GM12874 (cell line): Measurements from ENCODE around the gene NUDT16.

ENCODE experiments used
- TF ChIP-seq, protein P1 (sequence below): IDR thresholded peaks from 2 replicates; pipeline ENCODE4 v1.5.1; 2011; ENCODE audit warnings: low read depth, mild to moderate bottlenecking, control low read depth, low read length, moderate library complexity; ENCODE audit not compliant: insufficient read depth

Gene NUDT16

GRCh38 chr3:131381445-131382291, at the start of gene NUDT16:
Gene NUDT16 (plus strand): TSS chr3:131381774. CDS start chr3:131381805, 31 bp downstream.
- TF ChIP-seq, protein P1, sequence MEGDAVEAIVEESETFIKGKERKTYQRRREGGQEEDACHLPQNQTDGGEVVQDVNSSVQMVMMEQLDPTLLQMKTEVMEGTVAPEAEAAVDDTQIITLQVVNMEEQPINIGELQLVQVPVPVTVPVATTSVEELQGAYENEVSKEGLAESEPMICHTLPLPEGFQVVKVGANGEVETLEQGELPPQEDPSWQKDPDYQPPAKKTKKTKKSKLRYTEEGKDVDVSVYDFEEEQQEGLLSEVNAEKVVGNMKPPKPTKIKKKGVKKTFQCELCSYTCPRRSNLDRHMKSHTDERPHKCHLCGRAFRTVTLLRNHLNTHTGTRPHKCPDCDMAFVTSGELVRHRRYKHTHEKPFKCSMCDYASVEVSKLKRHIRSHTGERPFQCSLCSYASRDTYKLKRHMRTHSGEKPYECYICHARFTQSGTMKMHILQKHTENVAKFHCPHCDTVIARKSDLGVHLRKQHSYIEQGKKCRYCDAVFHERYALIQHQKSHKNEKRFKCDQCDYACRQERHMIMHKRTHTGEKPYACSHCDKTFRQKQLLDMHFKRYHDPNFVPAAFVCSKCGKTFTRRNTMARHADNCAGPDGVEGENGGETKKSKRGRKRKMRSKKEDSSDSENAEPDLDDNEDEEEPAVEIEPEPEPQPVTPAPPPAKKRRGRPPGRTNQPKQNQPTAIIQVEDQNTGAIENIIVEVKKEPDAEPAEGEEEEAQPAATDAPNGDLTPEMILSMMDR: no peak

DNA sequence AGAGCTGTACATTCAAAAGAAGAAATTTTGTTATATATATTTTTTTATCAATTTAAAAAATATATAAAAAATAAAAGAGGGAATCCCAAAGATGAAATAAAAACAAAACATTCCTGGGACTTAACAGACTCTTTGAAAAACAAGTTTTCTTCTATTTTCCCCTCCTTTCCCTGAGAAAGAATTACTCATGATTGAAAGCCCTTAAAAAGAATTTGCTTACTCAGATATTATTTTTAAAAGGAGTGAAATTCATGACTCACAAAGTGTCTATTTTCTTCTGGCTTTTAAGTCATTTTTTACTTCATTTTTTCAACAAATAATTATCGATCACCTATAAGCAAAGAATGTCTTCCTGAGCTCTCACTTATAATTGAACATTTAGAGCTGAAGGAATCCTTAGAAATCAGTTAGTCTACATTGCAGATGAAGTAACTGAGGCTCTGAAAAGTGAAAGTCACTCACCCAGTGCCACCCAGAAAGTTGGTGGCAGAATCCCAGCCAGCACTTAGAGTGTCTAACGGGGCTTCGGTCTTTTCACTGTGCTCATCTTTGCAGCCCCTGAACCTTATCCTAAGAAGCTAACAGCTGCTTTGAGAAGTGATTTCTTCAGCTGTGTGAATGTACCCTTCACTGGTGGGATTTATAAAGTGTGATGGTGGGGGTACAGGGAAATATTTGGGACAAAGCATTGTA, 42.5 kb upstream of the NUDT16 start:
- TF ChIP-seq, protein P1: no peak

GRCh38 chr3:131341761-131342160, 39.8 kb upstream of the NUDT16 start:
- TF ChIP-seq, protein P1: no peak

- TF ChIP-seq, protein P1: no peak
Measured at GRCh38 chr3:131348911-131349310, 32.7 kb upstream of the NUDT16 start.

DNA sequence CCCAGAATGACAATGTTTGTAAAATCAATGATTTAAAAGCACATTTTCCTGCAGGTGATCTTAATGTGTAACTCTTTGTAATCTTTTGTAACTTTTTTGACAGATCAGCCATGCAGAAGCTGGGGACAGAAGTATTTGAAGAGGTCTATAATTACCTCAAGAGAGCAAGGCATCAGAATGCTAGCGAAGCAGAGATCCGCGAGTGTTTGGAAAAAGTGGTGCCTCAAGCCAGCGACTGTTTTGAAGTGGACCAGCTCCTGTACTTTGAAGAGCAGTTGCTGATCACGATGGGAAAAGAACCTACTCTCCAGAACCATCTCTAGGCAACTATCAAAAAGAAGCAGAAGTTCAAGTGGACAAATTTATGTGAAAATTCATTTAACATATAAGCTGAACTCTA, 32.1 kb upstream of the NUDT16 start:
- TF ChIP-seq, protein P1: no peak

GRCh38 chr3:131349946-131350347, 31.6 kb upstream of the NUDT16 start:
- TF ChIP-seq, protein P1: no peak

DNA sequence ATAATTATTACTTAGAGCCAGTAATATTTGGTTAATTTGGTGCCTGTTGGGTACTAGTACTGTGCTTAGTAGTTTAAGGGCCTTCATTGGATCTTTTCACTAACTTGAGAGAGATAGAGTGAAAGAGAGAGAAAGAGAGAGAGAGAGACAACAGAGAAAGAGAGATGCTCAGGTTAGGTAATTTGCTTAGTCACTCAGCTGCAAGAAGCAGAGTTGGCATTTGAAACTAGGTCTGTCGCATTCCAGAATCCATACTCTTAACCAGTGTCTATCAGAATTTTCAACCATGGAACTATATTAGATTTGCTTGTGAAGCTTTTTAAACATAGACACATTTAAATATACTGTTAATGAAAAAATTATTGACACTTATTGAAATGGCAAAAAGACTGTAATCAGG, 31.1 kb upstream of the NUDT16 start:
- TF ChIP-seq, protein P1: no peak
